HG03432 (cell line): ENCODE measurements around the gene CHI3L2.
A peak's percentile ranks its signal among the peaks of the same experiment; 100 is the strongest.

Source experiments
- ATAC-seq: cut with Tn5 transposase; IDR thresholded peaks from one replicate; pipeline ENCODE4 v1.9.1; 2021; ENCODE audit warnings: mild to moderate bottlenecking, moderate library complexity; ENCODE audit not compliant: unreplicated experiment

The CHI3L2 gene, protein sequence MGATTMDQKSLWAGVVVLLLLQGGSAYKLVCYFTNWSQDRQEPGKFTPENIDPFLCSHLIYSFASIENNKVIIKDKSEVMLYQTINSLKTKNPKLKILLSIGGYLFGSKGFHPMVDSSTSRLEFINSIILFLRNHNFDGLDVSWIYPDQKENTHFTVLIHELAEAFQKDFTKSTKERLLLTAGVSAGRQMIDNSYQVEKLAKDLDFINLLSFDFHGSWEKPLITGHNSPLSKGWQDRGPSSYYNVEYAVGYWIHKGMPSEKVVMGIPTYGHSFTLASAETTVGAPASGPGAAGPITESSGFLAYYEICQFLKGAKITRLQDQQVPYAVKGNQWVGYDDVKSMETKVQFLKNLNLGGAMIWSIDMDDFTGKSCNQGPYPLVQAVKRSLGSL

GRCh38 chr1:111227434-111227833 lies at the start of gene CHI3L2:
Gene CHI3L2, plus strand, starts transcription at chr1:111227713. Its CDS starts 17 bp downstream, at chr1:111227730.
- ATAC-seq = no peak

DNA sequence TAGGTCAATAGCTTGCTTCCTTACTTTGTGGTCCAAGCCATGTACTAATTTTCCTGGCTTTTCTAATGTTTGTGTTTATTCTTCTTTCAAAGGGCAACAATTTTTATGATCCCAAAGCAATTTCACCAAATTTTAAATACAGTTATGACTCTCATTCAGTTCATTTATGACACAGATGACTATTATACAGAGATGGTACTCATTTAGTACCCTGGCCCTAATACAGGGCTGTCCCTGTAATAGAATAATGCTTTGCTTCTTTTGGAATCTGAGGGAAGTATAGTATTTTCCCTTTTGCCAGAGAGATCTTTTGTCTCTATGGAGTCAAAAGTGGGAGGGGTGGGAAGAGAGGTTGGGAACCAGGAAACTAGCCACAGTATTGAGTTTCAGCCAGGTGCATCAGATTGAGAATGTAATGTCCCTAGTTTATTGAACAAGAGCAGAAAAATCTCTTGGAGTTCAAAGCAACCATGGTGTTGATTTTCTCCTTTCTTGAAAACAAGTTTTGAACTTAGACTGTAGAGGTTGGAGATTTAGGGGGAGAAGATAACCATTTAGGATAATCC lies 47.5 kb upstream of the CHI3L2 start:
- ATAC-seq = no peak

DNA sequence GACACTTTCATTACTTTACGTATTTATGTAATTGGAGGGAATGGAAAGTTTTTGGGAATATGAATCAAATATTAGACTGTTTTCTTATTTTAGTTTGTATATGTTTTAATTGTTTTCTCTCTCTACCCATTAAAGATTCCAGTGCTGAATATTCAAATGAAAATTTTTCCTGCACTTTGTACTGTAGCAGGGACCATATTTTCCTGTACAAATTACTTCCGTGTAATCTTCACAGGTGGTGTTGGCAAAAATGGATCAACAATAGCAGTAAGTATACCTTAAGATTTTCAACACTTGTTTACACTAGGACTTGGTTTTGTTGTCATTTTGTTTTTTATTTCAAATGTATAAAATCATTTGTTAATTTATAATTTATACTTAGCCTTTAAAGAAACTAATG lies 45.5 kb upstream of the CHI3L2 start:
- no peak for ATAC-seq

GRCh38 chr1:111183308-111184069 lies 44.0 kb upstream of the CHI3L2 start:
- no peak for ATAC-seq

- no peak for ATAC-seq
Observed at GRCh38 chr1:111184663-111185062, 42.9 kb upstream of the CHI3L2 start.

DNA sequence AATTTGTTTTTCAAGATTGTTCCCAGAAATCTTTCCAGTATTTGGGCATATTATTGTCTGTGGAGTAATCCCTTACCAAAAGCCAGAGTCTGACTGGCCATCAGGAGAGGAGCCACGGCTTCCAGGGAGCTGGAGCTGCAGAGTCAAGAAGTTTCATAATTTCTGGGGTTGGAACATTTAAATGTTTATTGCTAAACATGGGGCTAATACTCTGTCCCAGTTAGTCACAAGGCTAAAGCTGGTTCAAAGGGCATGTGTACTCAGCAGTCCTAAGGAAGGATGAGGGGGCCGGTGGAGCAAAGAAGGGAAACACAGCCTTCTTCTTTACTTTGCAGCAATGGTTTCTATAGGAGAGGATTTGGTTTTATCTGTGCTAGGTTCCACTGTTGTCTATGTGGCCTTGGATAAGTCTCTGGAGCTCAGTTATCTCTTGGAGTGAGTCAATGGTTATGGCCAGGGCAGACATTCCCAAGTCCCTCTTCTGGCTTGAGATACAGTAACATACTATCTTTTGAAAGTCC lies 36.5 kb upstream of the CHI3L2 start:
- ATAC-seq = no peak

DNA sequence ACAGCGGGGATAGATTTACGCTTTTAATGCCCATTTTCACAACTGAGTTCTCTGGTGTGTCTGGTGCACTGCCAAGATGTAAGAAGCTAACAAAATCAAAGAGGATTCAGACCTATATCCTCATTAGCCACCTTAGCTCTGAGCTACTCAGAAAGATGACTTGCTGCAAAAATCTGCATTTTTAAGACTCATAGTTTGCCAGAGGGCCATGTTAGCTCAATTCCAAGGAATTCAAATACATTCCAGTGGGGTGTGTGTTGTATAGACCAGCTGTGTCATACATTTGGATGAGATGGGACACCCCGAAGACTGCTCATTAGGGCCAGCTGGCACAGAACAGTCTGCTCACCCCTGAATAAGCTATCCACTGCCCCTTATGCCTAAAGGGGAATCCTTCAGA lies 36.0 kb upstream of the CHI3L2 start:
- no peak for ATAC-seq

DNA sequence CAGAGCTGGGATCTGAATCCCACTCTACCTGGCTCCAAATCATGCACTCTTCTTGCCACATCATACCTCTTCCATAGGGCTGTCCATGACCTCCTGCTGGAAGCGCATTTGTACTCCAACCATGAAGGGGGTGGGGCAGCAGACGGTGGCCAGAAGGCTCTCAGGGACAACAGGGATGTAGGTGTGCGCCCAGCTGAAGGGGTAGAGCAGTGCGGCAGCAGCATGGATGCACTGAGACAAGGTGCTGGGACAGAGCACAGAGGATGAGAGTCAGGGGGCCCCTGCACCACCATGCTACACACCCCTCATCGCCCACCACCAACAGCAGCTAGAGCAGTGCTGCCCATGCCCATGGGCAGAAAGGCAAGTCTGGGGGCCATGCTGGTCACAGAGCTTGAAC lies 35.4 kb upstream of the CHI3L2 start:
- ATAC-seq = peak; percentile 6

DNA sequence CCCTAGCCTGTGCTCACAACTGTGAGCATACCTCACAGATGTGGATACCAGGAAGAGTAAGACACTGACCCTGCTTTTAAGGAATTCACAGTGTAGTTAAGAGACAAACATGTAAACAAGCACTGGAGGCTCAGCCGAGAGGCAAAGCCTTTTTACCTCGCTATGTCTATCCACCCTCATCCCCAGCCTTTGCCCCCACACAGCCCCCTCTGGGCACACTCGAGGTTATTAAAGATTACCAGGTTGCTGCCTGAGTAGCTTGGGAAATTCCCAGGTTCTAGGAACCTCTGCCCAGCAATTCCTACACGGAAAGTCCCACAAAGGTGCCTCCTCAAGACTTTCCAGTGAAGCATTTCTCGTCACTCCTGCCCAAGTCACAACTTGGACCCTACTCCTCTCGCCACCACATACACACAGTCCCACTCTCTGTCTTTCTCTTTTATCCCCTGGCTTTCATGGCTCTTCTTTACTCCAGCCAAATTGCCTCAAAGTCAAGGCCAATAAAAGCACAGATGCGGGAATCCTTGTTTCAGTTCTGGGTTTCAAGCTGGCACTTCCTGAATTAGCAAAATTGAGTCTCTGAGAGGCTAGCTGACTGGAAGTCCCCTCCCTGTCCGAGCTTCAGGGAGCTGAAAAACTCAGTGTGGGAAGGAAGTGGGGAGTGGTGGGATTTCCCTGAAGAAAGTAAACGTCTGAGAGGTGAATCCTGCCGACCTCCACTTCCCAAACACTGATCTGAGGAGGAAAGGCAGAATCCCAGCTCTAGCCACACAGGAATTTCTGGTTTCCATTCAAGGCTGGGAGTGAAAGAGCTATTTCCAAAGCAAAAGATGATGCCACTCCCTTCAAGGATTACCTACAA lies 34.6 kb upstream of the CHI3L2 start:
- peak; percentile 48 for ATAC-seq

- no peak for ATAC-seq
Observed at GRCh38 chr1:111193712-111194480, 33.6 kb upstream of the CHI3L2 start.

DNA sequence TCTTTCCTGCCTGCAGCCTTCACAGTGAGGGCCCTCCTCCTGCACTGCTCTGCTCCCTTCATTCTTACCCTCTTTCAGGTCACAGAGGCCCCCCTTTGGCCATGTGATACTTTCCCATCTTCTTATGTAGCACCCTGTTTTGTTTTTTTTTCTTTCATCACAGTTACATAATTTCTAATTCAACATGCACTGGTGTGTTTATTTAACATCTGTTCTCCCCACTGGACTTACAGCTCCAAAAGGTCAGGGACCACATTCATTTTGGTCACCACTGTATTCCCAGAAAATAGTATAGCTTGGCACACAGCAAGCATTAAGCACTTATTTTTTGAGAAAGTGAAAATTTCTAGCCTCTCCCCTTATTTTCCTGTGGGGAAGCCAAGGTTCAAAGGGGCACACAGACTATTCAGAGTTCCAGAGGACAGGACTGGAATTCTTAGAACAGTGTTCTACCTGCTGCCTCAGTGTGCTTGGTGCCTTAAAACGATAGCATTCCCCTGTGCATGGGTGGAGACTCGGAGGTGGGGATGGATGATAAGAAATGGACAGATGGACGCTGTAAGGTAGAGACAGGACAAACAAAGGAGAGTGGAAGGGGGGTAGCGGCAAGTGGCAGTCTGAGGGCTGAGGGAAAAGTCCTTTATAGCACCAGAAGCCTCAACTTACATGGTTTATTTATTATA lies 32.4 kb upstream of the CHI3L2 start:
- ATAC-seq = no peak

DNA sequence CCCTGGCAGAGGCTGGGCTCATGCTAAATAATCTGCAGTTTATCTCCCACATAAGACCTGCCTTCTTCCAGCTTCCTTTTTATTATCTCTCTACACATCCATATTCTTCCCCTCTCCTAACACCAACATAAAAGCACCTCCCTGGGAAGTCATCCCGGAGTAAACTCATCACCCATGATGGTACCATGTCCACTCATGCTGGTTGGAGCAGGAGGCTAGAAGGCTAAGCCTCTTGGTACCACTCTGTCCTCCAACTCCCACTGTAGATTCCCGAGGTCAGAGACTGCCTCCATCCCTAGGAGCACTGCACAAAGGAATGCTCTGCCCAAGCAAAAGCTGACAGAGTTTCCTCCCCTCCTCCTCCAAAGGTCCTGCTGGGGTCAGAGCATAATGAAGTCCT lies 31.3 kb upstream of the CHI3L2 start:
- no peak for ATAC-seq

DNA sequence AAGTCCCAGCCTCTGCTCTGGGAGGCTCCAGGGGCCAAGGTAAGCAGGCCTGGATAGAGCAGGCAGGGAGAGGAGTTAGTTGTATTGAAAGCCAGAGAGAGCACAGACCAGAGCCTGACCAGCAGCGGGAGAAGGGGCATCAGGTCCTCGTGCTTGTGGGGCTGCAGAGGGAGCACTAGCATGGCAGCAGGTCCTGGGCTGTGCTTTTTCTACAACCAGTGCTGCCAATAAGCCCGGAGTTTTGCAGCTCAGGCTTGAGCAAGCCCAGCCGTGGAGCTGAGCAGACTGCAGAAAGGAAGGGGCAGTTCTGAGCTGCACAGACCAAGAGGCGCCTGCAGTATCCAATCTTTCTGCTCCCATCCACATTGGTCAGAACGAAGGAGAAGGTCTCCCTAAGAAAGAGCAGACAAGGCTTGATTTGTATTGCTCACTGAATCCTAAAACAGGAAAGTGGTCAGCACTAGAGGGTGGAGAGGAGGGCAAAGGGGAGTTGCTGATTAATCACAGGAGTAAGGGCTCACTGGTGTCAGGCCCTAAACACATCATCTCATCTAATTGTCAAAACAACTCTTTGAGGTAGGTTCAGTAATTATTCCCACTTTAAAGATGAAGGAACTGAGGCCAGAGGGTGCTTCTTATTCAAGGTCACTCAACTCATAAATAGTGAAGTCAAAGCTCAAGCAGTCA lies 29.8 kb upstream of the CHI3L2 start:
- ATAC-seq = no peak

DNA sequence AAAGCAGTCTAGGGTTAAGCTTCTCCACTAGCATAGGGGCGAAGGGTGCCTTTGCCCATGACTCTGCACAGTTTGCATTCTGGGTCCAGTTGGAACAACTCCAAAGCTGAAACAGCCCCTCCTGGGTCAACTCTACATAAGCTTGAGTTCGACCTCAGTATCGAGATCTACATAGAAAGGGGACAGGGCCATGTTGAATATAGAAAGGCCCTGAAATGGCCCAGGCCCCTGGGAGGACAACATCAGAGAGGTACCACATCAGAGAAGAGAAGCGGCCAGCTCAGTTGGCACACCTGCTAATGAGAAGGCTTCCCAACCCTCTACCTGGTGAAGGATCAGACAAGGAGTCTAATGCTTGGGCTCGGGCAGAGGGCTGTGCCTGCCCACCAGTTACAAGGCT lies 28.7 kb upstream of the CHI3L2 start:
- ATAC-seq = no peak

DNA sequence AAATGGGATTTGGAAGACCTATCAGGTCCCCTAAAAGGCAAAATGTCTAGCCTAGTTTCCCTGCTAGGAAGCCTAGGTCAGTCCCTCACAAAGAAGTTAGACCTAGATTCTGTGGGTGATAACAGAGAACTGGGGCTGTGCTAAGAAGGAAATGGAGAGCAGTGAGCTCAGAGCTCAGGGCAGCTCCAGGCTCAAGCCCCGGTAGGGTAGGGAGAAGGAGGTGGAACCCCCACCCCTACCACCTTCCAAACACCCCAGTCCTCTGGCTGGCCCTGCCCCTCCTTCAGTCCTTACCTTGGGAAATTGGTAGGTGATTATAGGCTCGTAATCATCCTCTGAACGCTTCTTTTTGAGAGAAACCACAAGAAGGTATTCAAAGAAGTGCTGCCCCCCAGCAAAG lies 28.2 kb upstream of the CHI3L2 start:
- no peak for ATAC-seq

- ATAC-seq = no peak
Observed at GRCh38 chr1:111199881-111200801, 27.4 kb upstream of the CHI3L2 start, which contains the start of gene DENND2D. Gene DENND2D, minus strand, starts transcription at chr1:111200646. Its CDS starts 187 bp downstream, at chr1:111200459.

- ATAC-seq = no peak
Observed at GRCh38 chr1:111200802-111201161, 26.7 kb upstream of the CHI3L2 start.
